GM03348 (cell line): ENCODE measurements around the gene FBXO11.

Experiments used
- DNase-seq: peaks from one replicate; pipeline ENCODE4 v3.0.0; 2012; ENCODE audit warnings: low spot score

The FBXO11 gene

GRCh38 chr2:47783486-47784351, 122.6 kb downstream of the FBXO11 start:
- peak; percentile 86 for DNase-seq

GRCh38 chr2:47782671-47783485, 123.4 kb downstream of the FBXO11 start, which contains the start of gene MSH6:
Gene MSH6, plus strand, starts transcription at chr2:47783145. Its CDS starts 89 bp downstream, at chr2:47783234.
- DNase-seq: peak; percentile 100

GRCh38 chr2:47782381-47782670, 124.0 kb downstream of the FBXO11 start:
- DNase-seq: no peak

- DNase-seq: no peak
Measured at GRCh38 chr2:47779426-47779790, 126.9 kb downstream of the FBXO11 start.

GRCh38 chr2:47778698-47779425, 127.4 kb downstream of the FBXO11 start:
- DNase-seq: no peak

GRCh38 chr2:47777277-47777937, 128.9 kb downstream of the FBXO11 start:
- DNase-seq: no peak

GRCh38 chr2:47774567-47774966, 131.7 kb downstream of the FBXO11 start:
- DNase-seq: no peak

GRCh38 chr2:47772343-47772742, 134.0 kb downstream of the FBXO11 start:
- DNase-seq: no peak

GRCh38 chr2:47771211-47771610, 135.1 kb downstream of the FBXO11 start:
- peak; percentile 68 for DNase-seq

GRCh38 chr2:47769318-47769717, 137.0 kb downstream of the FBXO11 start:
- DNase-seq: no peak

- peak; percentile 82 for DNase-seq
Measured at GRCh38 chr2:47767880-47768609, 138.3 kb downstream of the FBXO11 start.

GRCh38 chr2:47767497-47767844, 138.8 kb downstream of the FBXO11 start:
- DNase-seq: no peak

- DNase-seq: no peak
Measured at GRCh38 chr2:47751856-47752414, 154.4 kb downstream of the FBXO11 start.

- no peak for DNase-seq
Measured at GRCh38 chr2:47747878-47748277, 158.4 kb downstream of the FBXO11 start.

GRCh38 chr2:47744074-47744473, 162.2 kb downstream of the FBXO11 start:
- no peak for DNase-seq

GRCh38 chr2:47741637-47742036, 164.7 kb downstream of the FBXO11 start:
- DNase-seq: no peak

- DNase-seq: no peak
Measured at GRCh38 chr2:47741101-47741500, 165.2 kb downstream of the FBXO11 start.
